Measurements from ENCODE around the gene SCARB1. TPM values are rescaled to one million over a fixed set of nuclear protein-coding genes. Genes with fewer than 3 reads are reported as not detected.
A peak's percentile ranks its signal among the peaks of the same experiment; 100 is the strongest.

Gene SCARB1
- total RNA-seq, 1 experiment from 2014 or later = 359 TPM

DNA sequence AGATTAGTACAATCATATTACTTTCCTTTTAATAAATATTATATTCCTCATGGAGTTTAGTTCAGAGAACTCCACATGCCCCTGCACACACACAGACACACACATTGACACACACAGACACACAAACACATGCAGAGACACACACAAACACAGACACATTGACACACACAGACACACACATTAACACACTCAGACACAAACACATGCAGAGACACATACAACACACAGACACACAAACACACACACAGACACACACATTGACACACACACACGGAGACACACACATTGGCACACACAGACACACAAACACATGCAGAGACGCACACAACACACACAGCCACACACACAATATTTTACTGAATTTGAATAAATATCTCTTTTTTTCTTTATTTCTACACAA, 12.5 kb upstream of the SCARB1 start:
- H3K4me3 ChIP-seq (ENCODE audit: low read depth in 2 of 2, low read length in 2 of 2) = no peak overlapping the region
- in situ Hi-C loops (cut with HindIII; ENCODE audit: low pct_unique_long_range_greater_than_20kb, low sequenced_read_pairs) (no loop called here), intact Hi-C loops (cut with micrococcal nuclease; ENCODE audit: unreplicated experiment) (no loop called here)
- POLR2A ChIA-PET = no interaction called here
- CTCF ChIA-PET = no interaction called here
- H3K27ac ChIP-seq (ENCODE audit: low read length) = peak overlapping the region; percentile 64
- TF ChIP-seq, protein P1, sequence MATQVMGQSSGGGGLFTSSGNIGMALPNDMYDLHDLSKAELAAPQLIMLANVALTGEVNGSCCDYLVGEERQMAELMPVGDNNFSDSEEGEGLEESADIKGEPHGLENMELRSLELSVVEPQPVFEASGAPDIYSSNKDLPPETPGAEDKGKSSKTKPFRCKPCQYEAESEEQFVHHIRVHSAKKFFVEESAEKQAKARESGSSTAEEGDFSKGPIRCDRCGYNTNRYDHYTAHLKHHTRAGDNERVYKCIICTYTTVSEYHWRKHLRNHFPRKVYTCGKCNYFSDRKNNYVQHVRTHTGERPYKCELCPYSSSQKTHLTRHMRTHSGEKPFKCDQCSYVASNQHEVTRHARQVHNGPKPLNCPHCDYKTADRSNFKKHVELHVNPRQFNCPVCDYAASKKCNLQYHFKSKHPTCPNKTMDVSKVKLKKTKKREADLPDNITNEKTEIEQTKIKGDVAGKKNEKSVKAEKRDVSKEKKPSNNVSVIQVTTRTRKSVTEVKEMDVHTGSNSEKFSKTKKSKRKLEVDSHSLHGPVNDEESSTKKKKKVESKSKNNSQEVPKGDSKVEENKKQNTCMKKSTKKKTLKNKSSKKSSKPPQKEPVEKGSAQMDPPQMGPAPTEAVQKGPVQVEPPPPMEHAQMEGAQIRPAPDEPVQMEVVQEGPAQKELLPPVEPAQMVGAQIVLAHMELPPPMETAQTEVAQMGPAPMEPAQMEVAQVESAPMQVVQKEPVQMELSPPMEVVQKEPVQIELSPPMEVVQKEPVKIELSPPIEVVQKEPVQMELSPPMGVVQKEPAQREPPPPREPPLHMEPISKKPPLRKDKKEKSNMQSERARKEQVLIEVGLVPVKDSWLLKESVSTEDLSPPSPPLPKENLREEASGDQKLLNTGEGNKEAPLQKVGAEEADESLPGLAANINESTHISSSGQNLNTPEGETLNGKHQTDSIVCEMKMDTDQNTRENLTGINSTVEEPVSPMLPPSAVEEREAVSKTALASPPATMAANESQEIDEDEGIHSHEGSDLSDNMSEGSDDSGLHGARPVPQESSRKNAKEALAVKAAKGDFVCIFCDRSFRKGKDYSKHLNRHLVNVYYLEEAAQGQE (IDR thresholded peaks at IDR 0.05; ENCODE audit: insufficient read depth in 1 of 2, low read depth in 2 of 2, low read length in 1 of 2) = no peak
- TF ChIP-seq TCF7L2 (IDR thresholded peaks at IDR 0.05; ENCODE audit: low read depth, low read length) (no peak), POLR2AphosphoS5 (IDR thresholded peaks at IDR 0.05; ENCODE audit: low read depth, low read length) (no peak), SIN3A (IDR thresholded peaks at IDR 0.05; ENCODE audit: borderline replicate concordance, insufficient read depth, low read depth, low read length) (no peak), CTCF (IDR thresholded peaks at IDR 0.05) (no peak)
- DNase-seq (ENCODE audit: low read depth, low spot score) (no peak), ATAC-seq (no peak)
- H3K9me3 ChIP-seq (ENCODE audit: control insufficient read depth, insufficient read depth, low read depth, low read length) = no peaks in the 10 kb centered on the region
- no peaks in the 10 kb centered on the region for H3K27me3 ChIP-seq (ENCODE audit: control insufficient read depth, insufficient read depth, low read length)
- peaks cover 17% of the 10 kb centered on the region for H3K4me1 ChIP-seq (ENCODE audit: control insufficient read depth, insufficient read depth, low read length)
- BruUV-seq (replicated peaks) = no TSS peak
- H3K36me3 ChIP-seq (ENCODE audit: control insufficient read depth, insufficient read depth, low read length) = no peaks in the 10 kb centered on the region

DNA sequence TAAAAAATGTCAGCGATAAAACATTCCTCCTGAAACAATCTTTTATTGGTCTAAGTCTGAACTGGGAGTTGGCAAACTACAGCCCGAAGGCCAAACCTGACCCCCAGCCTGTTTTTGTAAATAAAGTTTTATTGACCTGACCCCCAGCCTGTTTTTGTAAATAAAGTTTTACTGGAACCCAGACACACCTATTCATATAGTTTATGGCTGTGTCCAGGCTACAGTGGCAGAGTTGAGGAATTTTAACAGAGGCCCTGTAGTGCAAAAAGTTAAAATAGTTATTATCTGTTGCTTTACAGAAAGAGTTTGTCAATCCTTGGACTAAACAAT, 12.1 kb upstream of the SCARB1 start:
- ATAC-seq (0 out of 2 replicates have a peak, but pooled peaks have one; percentile 4), DNase-seq (ENCODE audit: low read depth, low spot score) (no peak)
- in situ Hi-C loops (cut with HindIII; ENCODE audit: low pct_unique_long_range_greater_than_20kb, low sequenced_read_pairs) (no loop called here), intact Hi-C loops (cut with micrococcal nuclease; ENCODE audit: unreplicated experiment) (no loop called here)
- no TSS peak for BruUV-seq (replicated peaks)
- H3K9me3 ChIP-seq (ENCODE audit: control insufficient read depth, insufficient read depth, low read depth, low read length) = no peaks in the 10 kb centered on the region
- ChIA-PET CTCF (no interaction called here), POLR2A (no interaction called here)
- H3K4me3 ChIP-seq (ENCODE audit: low read depth in 2 of 2, low read length in 2 of 2) = no peak overlapping the region
- TF ChIP-seq SIN3A (IDR thresholded peaks at IDR 0.05; ENCODE audit: borderline replicate concordance, insufficient read depth, low read depth, low read length) (no peak), POLR2AphosphoS5 (IDR thresholded peaks at IDR 0.05; ENCODE audit: low read depth, low read length) (no peak), CTCF (IDR thresholded peaks at IDR 0.05) (no peak), TCF7L2 (IDR thresholded peaks at IDR 0.05; ENCODE audit: low read depth, low read length) (peak; percentile 40; the same call in 1 of the 2 replicates)
- TF ChIP-seq, protein P1 (IDR thresholded peaks at IDR 0.05; ENCODE audit: insufficient read depth in 1 of 2, low read depth in 2 of 2, low read length in 1 of 2) = no peak
- no peaks in the 10 kb centered on the region for H3K36me3 ChIP-seq (ENCODE audit: control insufficient read depth, insufficient read depth, low read length)
- H3K27me3 ChIP-seq (ENCODE audit: control insufficient read depth, insufficient read depth, low read length) = no peaks in the 10 kb centered on the region
- peak overlapping the region; percentile 64 for H3K27ac ChIP-seq (ENCODE audit: low read length)
- peaks cover 13% of the 10 kb centered on the region for H3K4me1 ChIP-seq (ENCODE audit: control insufficient read depth, insufficient read depth, low read length)

All from Panc1 (cell line).